ENCODE measurements around the gene RAB11A.
A peak's percentile ranks its signal among the peaks of the same experiment; 100 is the strongest.

Gene RAB11A

GRCh38 chr15:65869126-65869953 is at the start of gene RAB11A:
Gene RAB11A (plus strand): TSS chr15:65869491. CDS start chr15:65869586, 95 bp downstream.
- peak; percentile 91 for DNase-seq (ENCODE audit: low spot score)
- peak; percentile 25 for TF ChIP-seq CTCF (IDR thresholded peaks at IDR 0.05; ENCODE audit: extremely low read depth, missing control alignments)

- TF ChIP-seq CTCF (IDR thresholded peaks at IDR 0.05; ENCODE audit: extremely low read depth, missing control alignments), result no peak
- DNase-seq (ENCODE audit: low spot score), result no peak
Observed at GRCh38 chr15:65819563-65819960, 49.7 kb upstream of the RAB11A start.

GRCh38 chr15:65821070-65821469 is 48.2 kb upstream of the RAB11A start:
- no peak for DNase-seq (ENCODE audit: low spot score)
- no peak for TF ChIP-seq CTCF (IDR thresholded peaks at IDR 0.05; ENCODE audit: extremely low read depth, missing control alignments)

GRCh38 chr15:65822316-65822715 is 47.0 kb upstream of the RAB11A start:
- DNase-seq (ENCODE audit: low spot score), result no peak
- no peak for TF ChIP-seq CTCF (IDR thresholded peaks at IDR 0.05; ENCODE audit: extremely low read depth, missing control alignments)

- TF ChIP-seq CTCF (IDR thresholded peaks at IDR 0.05; ENCODE audit: extremely low read depth, missing control alignments), result peak; percentile 28
- DNase-seq (ENCODE audit: low spot score), result peak; percentile 17
Observed at GRCh38 chr15:65824031-65824743, 45.1 kb upstream of the RAB11A start.

GRCh38 chr15:65824941-65825544 is 44.2 kb upstream of the RAB11A start:
- TF ChIP-seq CTCF (IDR thresholded peaks at IDR 0.05; ENCODE audit: extremely low read depth, missing control alignments), result no peak
- DNase-seq (ENCODE audit: low spot score), result no peak

- DNase-seq (ENCODE audit: low spot score), result no peak
Observed at GRCh38 chr15:65827065-65827464, 42.2 kb upstream of the RAB11A start.

More at GRCh38 chr15:65827065-65827464, 42.2 kb upstream of the RAB11A start:
- TF ChIP-seq CTCF (IDR thresholded peaks at IDR 0.05; ENCODE audit: extremely low read depth, missing control alignments), result no peak
